H9 (cell line): ENCODE results near the gene NCAN. TPM values are rescaled to one million over a fixed set of nuclear protein-coding genes. Genes with fewer than 3 reads are reported as not detected.

ENCODE experiments used
- DNase-seq: peaks from one replicate; pipeline ENCODE4 v3.0.0-alpha.2; 2017
- H2AFZ ChIP-seq: one replicate; pipeline ENCODE4 v1.6.1; 2013; ENCODE audit warnings: mild to moderate bottlenecking, low read length, control low read depth, moderate library complexity
- H2AK5ac ChIP-seq: 2 replicates; pipeline ENCODE4 v1.6.1; 2013; ENCODE audit warnings: low read length, control low read depth, mixed read lengths; ENCODE audit not compliant: insufficient read length
- H2BK120ac ChIP-seq: one replicate; pipeline ENCODE4 v1.6.1; 2013; ENCODE audit warnings: low read depth, mild to moderate bottlenecking, low read length, control low read depth, inconsistent platforms; ENCODE audit not compliant: poor library complexity, severe bottlenecking
- H2BK12ac ChIP-seq: 2 replicates; pipeline ENCODE4 v1.6.1; 2013; ENCODE audit warnings: low read length, control low read depth, mixed read lengths, low read depth; ENCODE audit not compliant: insufficient read length
- H2BK15ac ChIP-seq: 2 replicates; pipeline ENCODE4 v1.6.1; 2013; ENCODE audit warnings: low read depth, low read length, control low read depth
- H2BK20ac ChIP-seq: one replicate; pipeline ENCODE4 v1.6.1; 2013; ENCODE audit warnings: low read depth, mild to moderate bottlenecking, low read length, control low read depth, inconsistent platforms; ENCODE audit not compliant: poor library complexity, severe bottlenecking
- H2BK5ac ChIP-seq: 2 replicates; pipeline ENCODE4 v1.6.1; 2013; ENCODE audit warnings: low read length, control low read depth, mixed read lengths; ENCODE audit not compliant: insufficient read length
- H3K14ac ChIP-seq: 2 replicates; pipeline ENCODE4 v1.6.1; 2013; ENCODE audit warnings: low read length, control low read depth; ENCODE audit not compliant: insufficient read depth
- H3K18ac ChIP-seq: 2 replicates; pipeline ENCODE4 v1.6.1; 2013; ENCODE audit warnings: low read depth, mild to moderate bottlenecking, mixed read lengths, low read length, control low read depth; ENCODE audit not compliant: insufficient read length
- H3K23ac ChIP-seq: 2 replicates; pipeline ENCODE4 v1.6.1; 2013; ENCODE audit warnings: low read length, control low read depth, mixed read lengths, low read depth; ENCODE audit not compliant: insufficient read length
- H3K23me2 ChIP-seq: 2 replicates; pipeline ENCODE4 v1.6.1; 2013; ENCODE audit warnings: low read depth, mild to moderate bottlenecking, mixed read lengths, low read length, control low read depth; ENCODE audit not compliant: insufficient read length, poor library complexity, severe bottlenecking
- H3K27ac ChIP-seq: 2 replicates; pipeline ENCODE4 v1.5.1; 2013; ENCODE audit warnings: low read length, control low read depth, mixed read lengths, low read depth; ENCODE audit not compliant: insufficient read length
- H3K27me3 ChIP-seq: 2 replicates; pipeline ENCODE4 v1.6.1; 2013; ENCODE audit warnings: low read length, control low read depth, inconsistent platforms; ENCODE audit not compliant: insufficient read depth
- H3K4ac ChIP-seq: 2 replicates; pipeline ENCODE4 v1.6.1; 2013; ENCODE audit warnings: low read depth, mild to moderate bottlenecking, control low read depth, inconsistent platforms, low read length, moderate library complexity
- H3K4me1 ChIP-seq: 2 replicates; pipeline ENCODE4 v1.6.1; 2013; ENCODE audit warnings: low read length, control low read depth, inconsistent platforms; ENCODE audit not compliant: insufficient read depth
- H3K4me2 ChIP-seq: 2 replicates; pipeline ENCODE4 v1.6.1; 2013; ENCODE audit warnings: low read length, control low read depth, mixed read lengths; ENCODE audit not compliant: insufficient read length, insufficient read depth
- H3K56ac ChIP-seq: 2 replicates; pipeline ENCODE4 v1.6.1; 2013; ENCODE audit warnings: low read depth, mild to moderate bottlenecking, mixed read lengths, low read length, control low read depth; ENCODE audit not compliant: insufficient read length
- H3K79me1 ChIP-seq: 2 replicates; pipeline ENCODE4 v1.6.1; 2013; ENCODE audit warnings: low read depth, mild to moderate bottlenecking, moderate library complexity, low read length, control low read depth, inconsistent platforms; ENCODE audit not compliant: insufficient read depth, poor library complexity, severe bottlenecking
- H3K79me2 ChIP-seq: 2 replicates; pipeline ENCODE4 v1.6.1; 2013; ENCODE audit warnings: low read length, control low read depth, inconsistent platforms; ENCODE audit not compliant: insufficient read depth
- H3K9ac ChIP-seq: 2 replicates; pipeline ENCODE4 v1.6.1; 2013; ENCODE audit warnings: low read length, control low read depth, mixed read lengths; ENCODE audit not compliant: insufficient read length; ENCODE audit errors: extremely low read depth
- H3K9me3 ChIP-seq: one replicate; pipeline ENCODE4 v1.6.1; 2013; ENCODE audit warnings: low read depth, low read length, inconsistent platforms; ENCODE audit not compliant: control insufficient read depth
- H3T11ph ChIP-seq: one replicate; pipeline ENCODE4 v1.6.1; 2013; ENCODE audit warnings: mild to moderate bottlenecking, low read length, control low read depth, inconsistent platforms
- H4K20me1 ChIP-seq: one replicate; pipeline ENCODE4 v1.6.1; 2013; ENCODE audit not compliant: control insufficient read depth, insufficient read length, insufficient read depth
- H4K5ac ChIP-seq: 2 replicates; pipeline ENCODE4 v1.6.1; 2013; ENCODE audit warnings: low read depth, mild to moderate bottlenecking, mixed read lengths, low read length, control low read depth; ENCODE audit not compliant: insufficient read length
- H4K8ac ChIP-seq: replicated peaks from 2 replicates; pipeline ENCODE4 v1.6.1; 2013; ENCODE audit warnings: low read length, control low read depth, mixed read lengths, low read depth; ENCODE audit not compliant: insufficient read length
- H4K91ac ChIP-seq: 2 replicates; pipeline ENCODE4 v1.6.1; 2013; ENCODE audit warnings: low read depth, mild to moderate bottlenecking, moderate library complexity, mixed read lengths, low read length, control low read depth; ENCODE audit not compliant: insufficient read length
- H3K27ac Mint-ChIP-seq, 3 experiments: 2 replicates in 2 of 3; 3 replicates in 1 of 3; pipeline ENCODE4 v1.8.0; 2020 to 2021; ENCODE audit warnings: mixed read lengths in 3 of 3, mild to moderate bottlenecking in 1 of 3, moderate library complexity in 1 of 3
- H3K27me3 Mint-ChIP-seq: 2 replicates; pipeline ENCODE4 v1.8.0; 2021; ENCODE audit warnings: low read depth, mild to moderate bottlenecking, moderate library complexity, mixed read lengths
- H3K36me3 Mint-ChIP-seq, 3 experiments: 2 replicates in 2 of 3; 3 replicates in 1 of 3; pipeline ENCODE4 v1.8.0; 2020 to 2021; ENCODE audit warnings: low read depth in 3 of 3, mixed read lengths in 3 of 3; ENCODE audit not compliant: insufficient read depth in 1 of 3
- H3K4me1 Mint-ChIP-seq, 2 experiments: 2 replicates each; pipeline ENCODE4 v1.8.0; 2020; ENCODE audit warnings: mixed read lengths in 2 of 2
- H3K4me3 Mint-ChIP-seq, 2 experiments: 2 replicates in 1 of 2; 3 replicates in 1 of 2; pipeline ENCODE4 v1.8.0; 2020 to 2021; ENCODE audit warnings: mild to moderate bottlenecking in 2 of 2, mixed read lengths in 2 of 2, moderate library complexity in 1 of 2
- H3K9me3 Mint-ChIP-seq, 2 experiments: 2 replicates in 1 of 2; 3 replicates in 1 of 2; pipeline ENCODE4 v1.8.0; 2020; ENCODE audit warnings: mild to moderate bottlenecking in 2 of 2, mixed read lengths in 2 of 2, moderate library complexity in 1 of 2
- WGBS: extraction: QIAGEN DNeasy Blood & Tissue Kit; methylation state at CpG from one replicate; pipeline ENCODE4 v1.1.7; 2013; ENCODE audit warnings: missing lambda C conversion rate, low lambda C conversion rate, mixed read lengths; ENCODE audit not compliant: insufficient read length; ENCODE audit errors: extremely low coverage; 5-methylcytosine and 5-hydroxymethylcytosine counted together
- total RNA-seq: library from RNA; stranded (reverse); gene quantifications from 2 replicates; pipeline ENCODE4 v1.2.1, GENCODE V29; 2021
- TF ChIP-seq, protein P1 (sequence below): fragments of 200-600 bp; sonication (generic); conservative IDR thresholded peaks from 3 replicates; pipeline ENCODE4 v1.8.0; 2021; ENCODE audit warnings: antibody characterized with exemption, mild to moderate bottlenecking

NCAN gene
- total RNA-seq, 1 experiment from 2014 or later = 1.6 TPM

DNA sequence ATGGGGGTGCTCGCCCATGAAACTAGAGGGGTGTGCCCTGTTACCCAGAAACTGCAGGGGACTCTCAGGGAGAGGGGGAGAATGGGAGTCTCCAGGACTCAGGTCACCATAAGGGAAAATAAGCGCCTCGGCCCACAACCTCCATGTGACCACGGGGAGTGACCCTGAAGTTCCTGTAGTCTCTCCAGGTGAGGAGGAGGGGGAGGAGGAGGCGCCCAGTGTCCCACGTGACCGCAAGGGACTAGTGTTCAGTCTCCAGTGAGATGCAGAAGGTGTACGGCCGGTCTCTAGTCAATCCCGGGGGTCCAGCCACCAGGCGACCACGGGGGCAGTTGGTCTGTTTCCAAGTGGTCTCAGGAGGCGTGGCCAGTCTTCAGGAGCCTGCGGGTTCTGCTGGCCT lies 45.4 kb downstream of the NCAN start:
- Histone ChIP-seq H3K27ac (no peak overlapping the region), H3K4me2 (no peak overlapping the region), H3K27me3 (peaks cover 2% of the 10 kb centered on the region; the same call in 1 of the 2 replicates), H3K9me3 (no peaks in the 10 kb centered on the region), H2AK5ac (no peak overlapping the region), H3K79me1 (no peaks in the 10 kb centered on the region), H3K9ac (no peak overlapping the region), H3K4me1 (no peaks in the 10 kb centered on the region; the same call in 1 of the 2 replicates), H2AFZ (no peak overlapping the region), H3K23ac (no peak overlapping the region), H2BK12ac (no peak overlapping the region), H2BK20ac (no peak overlapping the region), H4K8ac (no peak overlapping the region), H3K56ac (no peak overlapping the region), H2BK15ac (no peak overlapping the region), H4K20me1 (no peaks in the 10 kb centered on the region), H3K14ac (no peak overlapping the region), H3K79me2 (no peaks in the 10 kb centered on the region), H3T11ph (no peak overlapping the region), H2BK5ac (no peak overlapping the region), H2BK120ac (no peak overlapping the region), H4K5ac (no peak overlapping the region), H4K91ac (no peak overlapping the region), H3K18ac (no peak overlapping the region), H3K4ac (no peak overlapping the region), H3K23me2 (peaks cover 14% of the 10 kb centered on the region)
- TF ChIP-seq, protein P1, sequence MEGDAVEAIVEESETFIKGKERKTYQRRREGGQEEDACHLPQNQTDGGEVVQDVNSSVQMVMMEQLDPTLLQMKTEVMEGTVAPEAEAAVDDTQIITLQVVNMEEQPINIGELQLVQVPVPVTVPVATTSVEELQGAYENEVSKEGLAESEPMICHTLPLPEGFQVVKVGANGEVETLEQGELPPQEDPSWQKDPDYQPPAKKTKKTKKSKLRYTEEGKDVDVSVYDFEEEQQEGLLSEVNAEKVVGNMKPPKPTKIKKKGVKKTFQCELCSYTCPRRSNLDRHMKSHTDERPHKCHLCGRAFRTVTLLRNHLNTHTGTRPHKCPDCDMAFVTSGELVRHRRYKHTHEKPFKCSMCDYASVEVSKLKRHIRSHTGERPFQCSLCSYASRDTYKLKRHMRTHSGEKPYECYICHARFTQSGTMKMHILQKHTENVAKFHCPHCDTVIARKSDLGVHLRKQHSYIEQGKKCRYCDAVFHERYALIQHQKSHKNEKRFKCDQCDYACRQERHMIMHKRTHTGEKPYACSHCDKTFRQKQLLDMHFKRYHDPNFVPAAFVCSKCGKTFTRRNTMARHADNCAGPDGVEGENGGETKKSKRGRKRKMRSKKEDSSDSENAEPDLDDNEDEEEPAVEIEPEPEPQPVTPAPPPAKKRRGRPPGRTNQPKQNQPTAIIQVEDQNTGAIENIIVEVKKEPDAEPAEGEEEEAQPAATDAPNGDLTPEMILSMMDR = no peak
- no peak overlapping the region; a peak in 2 of 7 replicates for H3K27ac Mint-ChIP-seq
- H3K27me3 Mint-ChIP-seq = peaks cover 55% of the 10 kb centered on the region
- WGBS = no CpG with 5 or more reads among the region's 14 CpGs
- H3K4me1 Mint-ChIP-seq = peaks cover 14 to 24% of the 10 kb centered on the region in 2 experiments
- H3K4me3 Mint-ChIP-seq = 0 out of 5 replicates have a peak overlapping the region, but pooled peaks of 1 of the 2 experiments have one; percentile 54
- H3K36me3 Mint-ChIP-seq = peaks cover 8 to 16% (median 16%) of the 10 kb centered on the region in 3 experiments
- DNase-seq = no peak
- no peaks in the 10 kb centered on the region; a peak in 1 of 5 replicates for H3K9me3 Mint-ChIP-seq
